ENCODE data around the gene CDKN2C. TPM values are rescaled to one million over a fixed set of nuclear protein-coding genes. Genes with fewer than 3 reads are reported as not detected.
"Not testable (repeated sequence)": the region's sequence is repeated elsewhere in the genome, so short reads cannot be mapped to it uniquely, and the experiment has no call there.

Gene CDKN2C
- total and polyA plus RNA-seq, 8 donors, result 3.5 to 14.1 (median 10.0) TPM

GRCh38 chr1:50934838-50935237 lies 35.2 kb upstream of the CDKN2C start:
- H3K36me3 ChIP-seq, result peaks cover 0 to 4% (median 0%) of the 10 kb centered on the region in 4 donors
- H3K4me1 ChIP-seq, result peaks cover 0 to 12% (median 8%) of the 10 kb centered on the region in 4 donors
- TF ChIP-seq, protein P1, sequence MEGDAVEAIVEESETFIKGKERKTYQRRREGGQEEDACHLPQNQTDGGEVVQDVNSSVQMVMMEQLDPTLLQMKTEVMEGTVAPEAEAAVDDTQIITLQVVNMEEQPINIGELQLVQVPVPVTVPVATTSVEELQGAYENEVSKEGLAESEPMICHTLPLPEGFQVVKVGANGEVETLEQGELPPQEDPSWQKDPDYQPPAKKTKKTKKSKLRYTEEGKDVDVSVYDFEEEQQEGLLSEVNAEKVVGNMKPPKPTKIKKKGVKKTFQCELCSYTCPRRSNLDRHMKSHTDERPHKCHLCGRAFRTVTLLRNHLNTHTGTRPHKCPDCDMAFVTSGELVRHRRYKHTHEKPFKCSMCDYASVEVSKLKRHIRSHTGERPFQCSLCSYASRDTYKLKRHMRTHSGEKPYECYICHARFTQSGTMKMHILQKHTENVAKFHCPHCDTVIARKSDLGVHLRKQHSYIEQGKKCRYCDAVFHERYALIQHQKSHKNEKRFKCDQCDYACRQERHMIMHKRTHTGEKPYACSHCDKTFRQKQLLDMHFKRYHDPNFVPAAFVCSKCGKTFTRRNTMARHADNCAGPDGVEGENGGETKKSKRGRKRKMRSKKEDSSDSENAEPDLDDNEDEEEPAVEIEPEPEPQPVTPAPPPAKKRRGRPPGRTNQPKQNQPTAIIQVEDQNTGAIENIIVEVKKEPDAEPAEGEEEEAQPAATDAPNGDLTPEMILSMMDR (IDR thresholded peaks at IDR 0.05), result no peak
- TF ChIP-seq EP300 (IDR thresholded peaks at IDR 0.05) (no peak), POLR2AphosphoS5 (IDR thresholded peaks at IDR 0.05) (no peak), POLR2A (IDR thresholded peaks at IDR 0.05) (no peak)
- intact Hi-C loops (cut with DNase I; ENCODE audit: low total_unique reads), result no loop called here
- H3K27me3 ChIP-seq, result no peaks in the 10 kb centered on the region
- H3K9me3 ChIP-seq, result no peaks in the 10 kb centered on the region
- no peak overlapping the region for H3K27ac ChIP-seq
- DNase-seq, result no peak
- no peak overlapping the region for H3K4me3 ChIP-seq

- 89 to 94% (median 90%) methylated on average over 2 of the region's 2 CpGs for WGBS, 5 donors
- H3K4me3 ChIP-seq; H3K36me3 ChIP-seq; H3K4me1 ChIP-seq; H3K9me3 ChIP-seq; DNase-seq; H3K27me3 ChIP-seq; H3K27ac ChIP-seq; intact Hi-C loops (cut with DNase I; ENCODE audit: low total_unique reads): not testable (repeated sequence)
Observed at GRCh38 chr1:50935276-50935675, 34.8 kb upstream of the CDKN2C start.

DNA sequence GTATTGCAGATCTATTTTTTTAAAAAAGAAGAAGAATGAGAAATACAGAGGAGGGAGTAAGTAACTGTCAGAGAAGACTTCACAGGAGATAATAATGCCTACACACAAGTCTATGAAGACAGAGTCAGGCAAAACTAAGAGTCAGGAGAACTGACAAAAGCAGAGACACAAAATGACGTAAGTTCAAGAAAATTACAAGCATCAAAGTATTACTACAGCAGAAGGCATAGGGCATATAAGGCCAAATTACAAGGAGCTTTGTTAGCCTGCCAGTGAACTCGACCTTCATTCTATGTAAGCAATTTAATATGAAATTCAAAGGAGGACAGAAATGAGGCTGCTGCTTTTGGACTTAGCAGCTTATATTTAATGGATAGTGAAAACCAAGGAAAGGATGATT lies 33.7 kb upstream of the CDKN2C start:
- intact Hi-C loops (cut with DNase I; ENCODE audit: low total_unique reads), result no loop called here
- no peak overlapping the region for H3K4me3 ChIP-seq
- WGBS, 5 donors, result 64 to 85% (median 80%) methylated on average over 2 of the region's 2 CpGs
- peaks cover 0 to 7% (median 6%) of the 10 kb centered on the region in 4 donors for H3K4me1 ChIP-seq
- no peak for DNase-seq
- TF ChIP-seq POLR2A (IDR thresholded peaks at IDR 0.05) (no peak), EP300 (IDR thresholded peaks at IDR 0.05) (no peak), POLR2AphosphoS5 (IDR thresholded peaks at IDR 0.05) (no peak)
- TF ChIP-seq, protein P1 (IDR thresholded peaks at IDR 0.05), result no peak
- no peak overlapping the region for H3K27ac ChIP-seq
- no peaks in the 10 kb centered on the region for H3K9me3 ChIP-seq
- peaks cover 0 to 4% (median 0%) of the 10 kb centered on the region in 4 donors for H3K36me3 ChIP-seq
- H3K27me3 ChIP-seq, result no peaks in the 10 kb centered on the region

- DNase-seq, result no peak
- no peaks in the 10 kb centered on the region for H3K36me3 ChIP-seq
- TF ChIP-seq POLR2A (IDR thresholded peaks at IDR 0.05) (no peak), EP300 (IDR thresholded peaks at IDR 0.05) (no peak), POLR2AphosphoS5 (IDR thresholded peaks at IDR 0.05) (no peak)
- TF ChIP-seq, protein P1 (IDR thresholded peaks at IDR 0.05), result no peak
- intact Hi-C loops (cut with DNase I; ENCODE audit: low total_unique reads), result no loop called here
- no peak overlapping the region for H3K4me3 ChIP-seq
- no peaks in the 10 kb centered on the region for H3K27me3 ChIP-seq
- no peak overlapping the region for H3K27ac ChIP-seq
- 84 to 96% (median 93%) methylated on average over 3 of the region's 3 CpGs for WGBS, 5 donors
- H3K4me1 ChIP-seq, result peaks cover 0 to 13% (median 7%) of the 10 kb centered on the region in 4 donors
- no peaks in the 10 kb centered on the region for H3K9me3 ChIP-seq
Observed at GRCh38 chr1:50940291-50940690, 29.8 kb upstream of the CDKN2C start.

DNA sequence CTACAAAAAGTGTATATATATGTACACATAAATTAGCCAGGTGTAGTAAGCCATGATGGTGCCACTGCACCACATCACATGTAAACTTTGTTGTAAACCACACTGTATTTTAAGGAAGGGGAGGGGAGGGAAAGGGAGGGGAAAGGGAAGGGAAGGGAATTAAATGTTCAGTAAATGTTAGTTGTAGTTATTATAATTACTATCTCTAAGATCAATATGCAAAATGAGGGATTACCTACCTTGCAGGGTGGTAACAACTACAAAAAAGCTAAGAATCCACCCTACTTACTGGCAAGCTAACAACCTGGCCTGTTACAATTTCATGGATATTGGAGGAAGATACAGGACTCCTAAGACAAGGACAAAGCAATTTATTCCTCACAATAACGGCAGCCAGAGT lies 27.7 kb upstream of the CDKN2C start:
- intact Hi-C loops (cut with DNase I; ENCODE audit: low total_unique reads), result no loop called here

More for the DNA sequence above, 27.7 kb upstream of the CDKN2C start:
- no peaks in the 10 kb centered on the region for H3K9me3 ChIP-seq
- H3K36me3 ChIP-seq, result no peaks in the 10 kb centered on the region
- no peak overlapping the region for H3K4me3 ChIP-seq
- WGBS, 5 donors, result 89 to 97% (median 94%) methylated on average over 1 of the region's 1 CpG
- no peak for DNase-seq
- no peaks in the 10 kb centered on the region for H3K27me3 ChIP-seq
- TF ChIP-seq EP300 (IDR thresholded peaks at IDR 0.05) (no peak), POLR2AphosphoS5 (IDR thresholded peaks at IDR 0.05) (no peak), POLR2A (IDR thresholded peaks at IDR 0.05) (no peak)
- TF ChIP-seq, protein P1 (IDR thresholded peaks at IDR 0.05), result no peak
- H3K27ac ChIP-seq, result no peak overlapping the region
- H3K4me1 ChIP-seq, result peaks cover 0 to 10% (median 3%) of the 10 kb centered on the region in 4 donors

All from stomach (tissue), 9 donors.